SJSA1 (cell line): ENCODE data around the gene MMP25. TPM values are rescaled to one million over a fixed set of nuclear protein-coding genes. Genes with fewer than 3 reads are reported as not detected.
"Not testable (repeated sequence)": the region's sequence is repeated elsewhere in the genome, so short reads cannot be mapped to it uniquely, and the experiment has no call there.

ENCODE experiments used
- DNase-seq, 2 experiments: peaks; one replicate each; pipeline ENCODE4 v3.0.0-alpha.2; 2015 to 2020; ENCODE audit warnings: low spot score in 2 of 2, low read depth in 1 of 2
- H3K27ac ChIP-seq: fragments of 250-450 bp; sonication (Bioruptor Pico); 2 replicates; pipeline ENCODE4 v1.5.1; 2020; ENCODE audit warnings: mild to moderate bottlenecking, moderate library complexity
- H3K27me3 ChIP-seq: fragments of 250-450 bp; sonication (Bioruptor Pico); replicated peaks from 2 replicates; pipeline ENCODE4 v1.5.1; 2020; ENCODE audit warnings: mild to moderate bottlenecking, moderate library complexity
- H3K36me3 ChIP-seq: fragments of 250-450 bp; sonication (Bioruptor Pico); 2 replicates; pipeline ENCODE4 v1.5.1; 2020; ENCODE audit warnings: mild to moderate bottlenecking
- H3K4me1 ChIP-seq: fragments of 250-450 bp; sonication (Bioruptor Pico); replicated peaks from 2 replicates; pipeline ENCODE4 v1.6.1; 2021; ENCODE audit warnings: mild to moderate bottlenecking
- H3K4me3 ChIP-seq: fragments of 250-450 bp; sonication (Bioruptor Pico); 2 replicates; pipeline ENCODE4 v1.5.1; 2020; ENCODE audit warnings: mild to moderate bottlenecking
- H3K9me3 ChIP-seq: fragments of 250-450 bp; sonication (Bioruptor Pico); replicated peaks from 2 replicates; pipeline ENCODE4 v1.5.1; 2020; ENCODE audit warnings: mild to moderate bottlenecking
- total RNA-seq: library from RNA; depleted of rRNA; stranded (reverse); fragments of >200 nt; shearing (Covaris generic); gene quantifications from 2 replicates; pipeline ENCODE4 v1.2.3, GENCODE V29; 2014

The MMP25 gene
- total RNA-seq, 1 experiment from 2014 or later: 0.55 TPM

DNA sequence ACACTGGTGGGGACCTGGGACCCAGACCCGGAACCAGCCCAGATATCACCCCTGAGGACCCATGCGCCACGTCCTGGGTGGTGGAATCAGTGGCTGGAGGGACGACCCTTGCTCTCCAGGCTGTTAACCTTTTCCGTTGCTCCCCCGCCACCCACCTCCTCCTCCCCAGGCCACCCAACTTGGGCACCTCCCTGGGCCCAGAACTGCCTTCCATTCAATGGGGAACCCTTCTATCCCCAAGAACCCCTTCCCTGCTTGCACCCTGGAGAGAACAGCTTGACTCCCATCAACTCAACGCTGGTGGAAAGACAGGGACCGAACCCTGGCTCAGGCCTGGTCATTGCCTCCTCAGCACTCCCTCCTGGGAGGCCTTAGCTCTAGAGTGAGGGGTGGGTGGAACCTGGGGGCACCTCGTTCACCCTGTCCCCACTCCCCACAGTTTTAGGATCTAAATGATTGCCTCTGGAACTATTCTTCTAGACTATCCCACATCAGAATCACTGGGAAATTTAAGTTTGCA, 13.4 kb downstream of the MMP25 start:
- Histone ChIP-seq H3K27ac (peak overlapping the region; percentile 77), H3K9me3 (no peaks in the 10 kb centered on the region), H3K27me3 (no peaks in the 10 kb centered on the region), H3K36me3 (no peaks in the 10 kb centered on the region), H3K4me3 (peak overlapping the region; percentile 76), H3K4me1 (peaks cover 18% of the 10 kb centered on the region)
- DNase-seq: peak in 1 of 2 experiments; percentile 44

GRCh38 chr16:3060339-3061127, 14.2 kb downstream of the MMP25 start:
- H3K36me3 ChIP-seq: no peaks in the 10 kb centered on the region
- H3K4me3 ChIP-seq: no peak overlapping the region
- H3K27ac ChIP-seq: no peak overlapping the region
- DNase-seq: no peak
- H3K4me1 ChIP-seq: peaks cover 26% of the 10 kb centered on the region
- no peaks in the 10 kb centered on the region for H3K9me3 ChIP-seq
- H3K27me3 ChIP-seq: no peaks in the 10 kb centered on the region

GRCh38 chr16:3062553-3062952, 16.2 kb downstream of the MMP25 start:
- Histone ChIP-seq H3K36me3 (no peaks in the 10 kb centered on the region), H3K4me1 (peaks cover 37% of the 10 kb centered on the region), H3K4me3 (no peak overlapping the region), H3K9me3 (no peaks in the 10 kb centered on the region), H3K27me3 (no peaks in the 10 kb centered on the region), H3K27ac (no peak overlapping the region)
- no peak for DNase-seq

- Histone ChIP-seq H3K36me3 (0 out of 2 replicates have a peak, but pooled peaks cover 8% of the 10 kb centered on the region), H3K27ac (no peak overlapping the region), H3K9me3 (no peaks in the 10 kb centered on the region), H3K4me3 (no peak overlapping the region), H3K27me3 (no peaks in the 10 kb centered on the region), H3K4me1 (peaks cover 32% of the 10 kb centered on the region)
- no peak for DNase-seq
Observed at GRCh38 chr16:3063625-3064386, 17.4 kb downstream of the MMP25 start.

DNA sequence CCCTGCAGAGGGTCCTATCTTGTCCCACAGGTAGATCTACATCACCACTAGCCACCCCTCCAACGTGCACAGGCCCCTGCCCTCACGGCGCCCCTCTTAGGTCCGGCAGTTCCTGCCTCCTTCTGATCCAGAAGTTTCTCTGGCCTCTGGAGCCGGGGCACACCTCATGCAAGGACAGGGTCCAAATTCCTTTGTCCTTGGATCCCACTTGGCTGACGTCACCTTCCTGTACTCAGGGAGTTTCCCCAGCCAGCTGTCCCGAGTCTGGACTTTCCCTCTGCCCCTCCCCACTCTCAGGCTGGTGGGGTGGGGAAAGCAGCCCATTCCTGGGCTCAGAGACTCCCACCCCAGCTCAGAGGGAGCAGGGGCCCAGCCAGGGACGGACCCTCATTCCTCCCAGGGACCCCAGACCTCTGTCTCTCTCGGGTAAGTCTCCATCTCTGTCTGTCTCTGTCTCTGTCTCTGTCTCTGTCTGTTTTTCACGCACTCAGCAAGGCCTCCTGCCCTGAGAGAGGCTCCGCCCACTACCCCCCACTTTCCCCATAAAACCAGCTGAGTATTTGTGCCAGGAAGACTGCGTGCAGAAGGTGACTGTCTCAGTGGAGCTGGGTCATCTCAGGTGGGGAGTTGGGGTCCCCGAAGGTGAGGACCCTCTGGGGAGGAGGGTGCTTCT, 18.8 kb downstream of the MMP25 start, which contains the start of gene IL32:
TSS of gene IL32 (plus strand) at position 572 of the 673 bp plus-strand sequence. CDS start 172 bp downstream, outside the sequence.
- peak within 1 kb of the TSS; percentile 35 for H3K4me3 ChIP-seq
- DNase-seq: peak; percentile 88 to 92

GRCh38 chr16:3065742-3066439, 19.5 kb downstream of the MMP25 start:
- peaks cover 24% of the 10 kb centered on the region for H3K4me1 ChIP-seq
- peak overlapping the region; percentile 35 for H3K4me3 ChIP-seq
- peak in 1 of 2 experiments; percentile 16 for DNase-seq
- no peaks in the 10 kb centered on the region for H3K9me3 ChIP-seq
- H3K36me3 ChIP-seq: 0 out of 2 replicates have a peak, but pooled peaks cover 8% of the 10 kb centered on the region
- no peaks in the 10 kb centered on the region for H3K27me3 ChIP-seq
- peak overlapping the region; percentile 87 for H3K27ac ChIP-seq

More for the DNA sequence above, 18.8 kb downstream of the MMP25 start, which contains the start of gene IL32:
- H3K27ac ChIP-seq: peak within 1 kb of the TSS; percentile 87
- peaks cover 24% of the 10 kb centered on the region for H3K4me1 ChIP-seq
- H3K27me3 ChIP-seq: no peaks in the 10 kb centered on the region
- 0 out of 2 replicates have a peak, but pooled peaks cover 8% of the 10 kb centered on the region for H3K36me3 ChIP-seq
- no peaks in the 10 kb centered on the region for H3K9me3 ChIP-seq

DNA sequence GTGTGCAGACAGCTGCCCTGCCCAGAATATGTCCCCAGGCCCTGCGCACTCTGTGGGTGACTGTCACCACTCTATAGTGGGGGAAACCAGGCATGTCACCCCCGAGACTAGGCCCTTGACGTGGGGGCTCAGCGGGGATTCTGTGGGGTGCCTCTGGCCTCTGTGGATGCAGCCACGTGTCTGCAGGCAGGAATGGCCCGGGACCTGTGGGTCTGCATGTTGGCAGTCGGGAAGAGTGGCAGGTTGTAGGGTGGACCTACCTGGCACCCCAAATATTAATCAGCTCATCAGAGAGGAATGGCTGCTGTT, 20.0 kb downstream of the MMP25 start:
- Histone ChIP-seq H3K27me3 (no peaks in the 10 kb centered on the region), H3K4me1 (peaks cover 24% of the 10 kb centered on the region), H3K27ac (peak overlapping the region; percentile 87; the same call in 1 of the 2 replicates), H3K4me3 (peak overlapping the region; percentile 35), H3K9me3 (no peaks in the 10 kb centered on the region), H3K36me3 (0 out of 2 replicates have a peak, but pooled peaks cover 8% of the 10 kb centered on the region)
- DNase-seq: no peak

- H3K4me1 ChIP-seq: peaks cover 24% of the 10 kb centered on the region
- H3K36me3 ChIP-seq: 0 out of 2 replicates have a peak, but pooled peaks cover 8% of the 10 kb centered on the region
- no peak overlapping the region for H3K27ac ChIP-seq
- no peak overlapping the region for H3K4me3 ChIP-seq
- no peaks in the 10 kb centered on the region for H3K9me3 ChIP-seq
- no peak for DNase-seq
- H3K27me3 ChIP-seq: no peaks in the 10 kb centered on the region
Observed at GRCh38 chr16:3068487-3068886, 22.1 kb downstream of the MMP25 start.

DNA sequence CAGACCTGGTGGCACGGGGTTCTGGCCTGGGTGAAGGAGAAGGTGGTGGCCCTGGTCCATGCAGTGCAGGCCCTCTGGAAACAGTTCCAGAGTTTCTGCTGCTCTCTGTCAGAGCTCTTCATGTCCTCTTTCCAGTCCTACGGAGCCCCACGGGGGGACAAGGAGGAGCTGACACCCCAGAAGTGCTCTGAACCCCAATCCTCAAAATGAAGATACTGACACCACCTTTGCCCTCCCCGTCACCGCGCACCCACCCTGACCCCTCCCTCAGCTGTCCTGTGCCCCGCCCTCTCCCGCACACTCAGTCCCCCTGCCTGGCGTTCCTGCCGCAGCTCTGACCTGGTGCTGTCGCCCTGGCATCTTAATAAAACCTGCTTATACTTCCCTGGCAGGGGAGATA, 22.8 kb downstream of the MMP25 start:
- H3K4me1 ChIP-seq: peaks cover 24% of the 10 kb centered on the region
- DNase-seq, H3K27ac ChIP-seq, H3K9me3 ChIP-seq, H3K27me3 ChIP-seq, H3K4me3 ChIP-seq, H3K36me3 ChIP-seq: not testable (repeated sequence)

DNA sequence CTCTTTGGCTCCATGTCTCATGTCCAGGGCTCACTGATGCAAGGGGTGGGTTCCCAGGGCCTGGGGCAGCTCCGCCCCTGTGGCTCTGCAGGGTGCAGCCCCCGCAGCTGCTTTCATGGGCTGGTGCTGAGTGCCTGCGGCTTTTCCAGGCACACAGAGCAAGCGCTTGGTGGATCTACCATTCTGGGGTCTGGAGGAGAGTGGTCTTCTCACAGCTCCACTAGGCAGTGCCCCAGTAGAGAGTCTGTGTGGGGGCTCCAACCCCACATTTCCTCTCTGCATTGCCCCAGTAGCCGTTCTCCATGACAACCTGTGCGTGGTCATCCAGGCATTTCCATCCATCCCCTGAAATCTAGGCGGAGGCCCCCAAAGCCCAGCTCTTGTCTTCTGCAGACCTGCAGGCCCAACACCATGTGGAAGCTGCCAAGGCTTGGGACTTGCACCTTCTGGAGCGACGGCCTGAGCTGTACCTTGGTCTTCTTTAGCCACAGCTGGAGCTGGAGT, 24.3 kb downstream of the MMP25 start:
- no peak overlapping the region for H3K4me3 ChIP-seq

DNA sequence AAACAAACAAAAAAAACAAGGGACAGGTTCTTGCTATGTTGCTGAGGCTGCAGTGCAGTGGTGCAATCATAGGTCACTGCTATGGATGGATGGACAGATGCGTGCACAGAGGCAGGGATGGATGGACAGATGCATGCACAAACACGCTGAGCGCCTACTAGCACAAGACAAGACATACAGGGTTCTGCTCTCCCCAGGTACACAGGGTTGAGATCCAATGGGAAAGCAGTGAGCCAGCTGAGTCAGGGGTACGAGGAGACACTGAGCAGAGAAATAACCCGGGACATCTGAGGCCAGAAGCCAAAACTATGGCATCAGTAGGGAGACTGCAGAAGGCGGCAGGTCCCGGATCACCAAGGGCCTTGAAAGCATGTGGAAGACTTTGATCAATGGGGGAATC, 25.3 kb downstream of the MMP25 start:
- Histone ChIP-seq H3K9me3 (no peaks in the 10 kb centered on the region), H3K27ac (no peak overlapping the region), H3K27me3 (no peaks in the 10 kb centered on the region), H3K36me3 (0 out of 2 replicates have a peak, but pooled peaks cover 8% of the 10 kb centered on the region), H3K4me3 (no peak overlapping the region), H3K4me1 (peaks cover under 1% of the 10 kb centered on the region; the same call in 1 of the 2 replicates)
- no peak for DNase-seq

More for the DNA sequence above, 24.3 kb downstream of the MMP25 start:
- H3K27me3 ChIP-seq: no peaks in the 10 kb centered on the region
- 0 out of 2 replicates have a peak, but pooled peaks cover 8% of the 10 kb centered on the region for H3K36me3 ChIP-seq
- no peak overlapping the region for H3K27ac ChIP-seq
- H3K4me1 ChIP-seq: peaks cover 10% of the 10 kb centered on the region
- no peaks in the 10 kb centered on the region for H3K9me3 ChIP-seq
- no peak for DNase-seq

DNA sequence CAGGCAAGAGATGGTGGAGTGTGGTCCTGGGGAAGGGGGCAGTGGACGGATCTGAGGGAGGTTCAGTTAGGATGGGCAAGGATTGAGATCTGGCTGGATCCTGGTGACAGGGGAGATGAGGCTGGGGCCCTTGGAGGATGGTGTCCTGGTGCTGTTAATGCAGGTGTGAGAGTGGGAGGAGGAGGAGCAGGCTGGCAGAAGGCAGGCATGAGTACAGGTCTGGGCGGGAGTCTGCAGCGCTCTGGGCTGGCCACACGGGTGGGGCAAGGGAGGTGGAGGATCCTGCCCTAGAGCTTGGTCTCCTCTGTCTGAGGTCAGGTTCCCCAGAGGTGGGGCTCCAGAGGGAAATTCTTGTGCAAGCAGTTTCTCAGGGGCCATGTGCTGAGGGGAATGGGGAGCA, 25.8 kb downstream of the MMP25 start:
- H3K36me3 ChIP-seq, H3K4me3 ChIP-seq, H3K27me3 ChIP-seq, DNase-seq, H3K9me3 ChIP-seq, H3K4me1 ChIP-seq, H3K27ac ChIP-seq: not testable (repeated sequence)
